NCI-H748 treated with DMSO at 0.1 percent for 48 hours (cell line): ENCODE results near the gene MSH3.
"Not testable (repeated sequence)": the region's sequence is repeated elsewhere in the genome, so short reads cannot be mapped to it uniquely, and the experiment has no call there.

Experiments
- DNase-seq: peaks from one replicate; lab custom pipeline; 2025; lab: John Stamatoyannopoulos, UW

The MSH3 gene

DNA sequence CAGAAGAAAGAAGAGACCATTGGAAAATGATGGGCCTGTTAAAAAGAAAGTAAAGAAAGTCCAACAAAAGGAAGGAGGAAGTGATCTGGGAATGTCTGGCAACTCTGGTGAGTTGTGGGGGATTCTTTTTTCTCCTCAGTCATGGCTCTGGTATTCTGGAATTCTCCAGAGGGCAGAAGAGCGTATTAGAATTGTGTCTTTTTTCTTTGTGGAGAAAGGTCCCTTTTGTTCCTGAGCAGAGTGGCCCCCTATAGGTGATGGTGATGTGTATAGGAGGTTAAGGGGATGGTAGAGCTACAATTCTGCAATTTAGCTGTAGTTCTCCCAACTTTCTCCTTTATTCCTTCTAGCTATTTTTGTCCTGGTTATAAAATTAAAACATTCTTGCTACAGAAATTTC, 2.0 kb downstream of the MSH3 start:
- no peak for DNase-seq

DNA sequence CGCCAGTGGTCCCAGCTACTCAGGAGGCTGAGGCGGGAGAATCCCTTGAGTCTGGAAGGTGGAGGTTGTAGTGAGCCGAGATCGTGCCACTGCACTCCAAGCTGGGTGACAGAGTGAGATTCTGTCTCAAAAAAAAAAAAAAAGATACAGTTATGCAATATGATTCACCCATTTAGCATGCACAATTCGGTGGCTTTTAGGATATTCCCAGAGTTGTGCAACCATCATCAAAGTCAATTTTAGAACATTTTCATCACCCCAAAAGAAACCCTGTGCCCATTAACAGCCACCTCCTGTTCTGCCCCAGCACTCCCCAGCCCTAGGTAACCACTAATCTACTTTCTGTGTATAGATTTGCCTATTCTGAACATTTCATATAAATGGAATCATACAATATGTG, 4.7 kb downstream of the MSH3 start:
- DNase-seq: no peak

DNA sequence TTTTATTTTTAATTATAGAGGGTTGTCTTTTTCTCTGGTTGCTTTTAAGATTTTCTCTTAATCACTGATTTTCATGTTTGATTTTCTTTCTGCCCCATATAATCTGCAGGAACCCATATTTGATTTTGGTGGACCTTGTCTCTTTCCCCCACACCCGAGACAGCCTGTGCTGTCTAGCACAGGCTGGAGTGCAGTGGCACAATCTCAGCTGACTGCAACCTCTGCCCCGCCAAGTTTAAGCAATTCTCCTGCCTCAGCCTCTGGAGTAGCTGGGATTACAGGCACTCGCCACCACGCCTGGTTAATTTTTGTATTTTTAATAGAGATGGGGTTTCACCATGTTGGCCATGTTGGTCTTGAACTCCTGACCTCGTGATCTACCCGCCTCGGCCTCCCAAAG, 6.2 kb downstream of the MSH3 start:
- not testable (repeated sequence) for DNase-seq

- no peak for DNase-seq
Observed at GRCh38 chr5:80662108-80662507, 7.7 kb downstream of the MSH3 start.

DNA sequence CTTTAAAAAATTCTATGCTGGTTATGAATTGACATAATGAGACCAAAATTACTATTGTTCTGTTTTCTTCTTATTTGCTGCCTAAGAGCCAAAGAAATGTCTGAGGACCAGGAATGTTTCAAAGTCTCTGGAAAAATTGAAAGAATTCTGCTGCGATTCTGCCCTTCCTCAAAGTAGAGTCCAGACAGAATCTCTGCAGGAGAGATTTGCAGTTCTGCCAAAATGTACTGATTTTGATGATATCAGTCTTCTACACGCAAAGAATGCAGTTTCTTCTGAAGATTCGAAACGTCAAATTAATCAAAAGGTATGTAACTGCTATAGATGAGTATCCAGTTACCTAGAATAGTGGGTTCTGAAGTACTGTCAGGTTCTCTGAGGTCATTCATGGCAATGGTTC, 10.6 kb downstream of the MSH3 start:
- no peak for DNase-seq

- DNase-seq: no peak
Observed at GRCh38 chr5:80667384-80667783, 12.9 kb downstream of the MSH3 start.

- DNase-seq: no peak
Observed at GRCh38 chr5:80668016-80668969, 13.8 kb downstream of the MSH3 start.

GRCh38 chr5:80672140-80672736, 17.8 kb downstream of the MSH3 start:
- DNase-seq: peak; percentile 37

- DNase-seq: no peak
Observed at GRCh38 chr5:80676706-80677105, 22.3 kb downstream of the MSH3 start.

GRCh38 chr5:80686757-80687156, 32.3 kb downstream of the MSH3 start:
- no peak for DNase-seq

GRCh38 chr5:80688648-80689420, 34.4 kb downstream of the MSH3 start:
- no peak for DNase-seq

DNA sequence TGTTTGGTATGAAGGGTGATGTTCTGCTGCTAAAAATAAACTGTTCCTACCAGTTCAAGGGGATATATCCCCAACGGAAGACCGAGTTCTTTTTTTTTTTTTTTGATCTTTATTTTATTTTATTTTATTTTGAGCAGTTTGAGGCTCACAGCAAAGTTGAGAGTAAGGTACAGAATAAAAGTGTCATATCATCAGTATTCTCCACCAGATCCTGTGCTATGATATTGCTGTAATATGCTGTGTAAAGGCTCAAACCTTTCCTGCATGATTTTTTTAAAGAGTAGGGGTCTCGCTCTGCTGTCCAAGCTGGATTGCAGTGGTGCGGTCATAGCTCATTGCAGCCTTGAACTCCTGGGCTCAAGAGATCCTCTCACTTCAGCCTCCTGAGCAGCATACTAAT, 35.2 kb downstream of the MSH3 start:
- DNase-seq: no peak

- no peak for DNase-seq
Observed at GRCh38 chr5:80695666-80696065, 41.2 kb downstream of the MSH3 start.

GRCh38 chr5:80696450-80696849, 42.0 kb downstream of the MSH3 start:
- DNase-seq: no peak

- no peak for DNase-seq
Observed at GRCh38 chr5:80697100-80697499, 42.6 kb downstream of the MSH3 start.

GRCh38 chr5:80698369-80698768, 43.9 kb downstream of the MSH3 start:
- no peak for DNase-seq

GRCh38 chr5:80701597-80701996, 47.1 kb downstream of the MSH3 start:
- DNase-seq: no peak

GRCh38 chr5:80703291-80703690, 48.8 kb downstream of the MSH3 start:
- no peak for DNase-seq

DNA sequence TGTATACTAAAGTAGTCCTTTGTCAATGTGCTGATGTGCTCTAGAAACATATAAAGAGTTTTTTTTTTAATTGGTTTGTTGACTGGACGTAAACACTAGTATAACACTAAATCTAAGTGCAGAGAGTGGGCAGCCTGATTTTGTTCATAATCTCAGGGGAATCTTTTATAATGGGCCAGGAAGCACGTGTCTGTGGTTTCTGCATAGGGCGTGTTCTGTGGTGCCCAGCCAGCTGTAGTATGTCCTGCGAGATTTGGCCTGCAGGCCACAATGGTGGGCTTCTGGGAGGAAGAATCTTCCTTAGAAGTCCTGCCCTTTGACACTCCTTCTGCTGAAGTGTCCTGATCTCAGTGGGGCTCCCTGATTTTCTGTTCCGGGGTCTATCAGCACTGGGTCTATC, 49.3 kb downstream of the MSH3 start:
- DNase-seq: no peak

DNA sequence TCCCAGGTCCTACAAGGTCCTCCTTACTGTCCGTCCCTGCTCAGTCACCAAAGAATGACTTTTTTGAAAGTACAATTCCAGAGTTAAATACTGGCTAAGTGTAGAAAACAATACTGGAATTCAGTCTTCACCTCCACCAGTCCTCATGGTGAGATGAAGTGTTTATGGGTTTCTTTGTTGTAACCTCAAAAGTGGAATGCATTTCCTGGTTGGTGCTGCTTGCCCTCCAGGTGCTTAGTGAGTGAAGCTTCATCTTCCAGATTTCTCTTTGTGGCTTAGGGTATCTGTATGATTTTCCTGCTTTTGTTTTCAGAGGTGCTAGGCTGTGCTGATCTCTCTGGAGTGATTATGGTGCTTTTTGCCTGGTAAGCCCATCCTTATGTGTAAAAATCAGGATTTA, 49.8 kb downstream of the MSH3 start:
- DNase-seq: no peak

DNA sequence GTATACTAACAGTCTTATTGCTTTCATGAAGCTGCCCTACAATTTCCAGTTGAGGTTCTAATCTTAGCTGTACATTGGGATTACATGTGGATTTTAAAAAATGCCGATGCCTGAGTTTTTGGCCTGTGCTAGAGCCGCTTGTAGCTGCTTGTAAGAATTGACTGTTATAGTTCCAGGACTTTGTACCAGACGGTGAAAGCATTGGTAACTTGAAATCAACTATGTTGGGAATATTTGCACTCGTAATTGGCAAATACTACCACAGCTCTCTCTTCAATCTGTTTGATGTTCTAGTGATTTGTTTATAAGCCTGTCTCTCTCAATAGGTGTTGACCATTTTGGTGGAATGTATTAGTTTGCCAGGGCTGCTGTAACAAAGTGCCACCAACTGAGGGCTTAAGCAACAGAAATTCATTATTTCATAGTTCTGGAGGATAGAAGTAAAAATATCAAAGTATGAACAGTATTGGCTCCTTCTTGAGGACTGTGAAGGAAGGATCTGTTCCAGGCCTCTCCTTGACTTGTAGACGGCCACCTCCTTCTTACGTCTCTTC, 50.8 kb downstream of the MSH3 start:
- no peak for DNase-seq

GRCh38 chr5:80705801-80706200, 51.3 kb downstream of the MSH3 start:
- no peak for DNase-seq
